AG09319 (cell line): ENCODE data around the gene TMEM94.

ENCODE experiments used
- DNase-seq: peaks from one replicate; pipeline ENCODE4 v3.0.0-alpha.2; 2010; ENCODE audit warnings: low read depth; ENCODE audit errors: extremely low read depth
- TF ChIP-seq, protein P1 (sequence below): IDR thresholded peaks from 2 replicates; pipeline ENCODE4 v1.5.1; 2011; ENCODE audit warnings: low read depth, mild to moderate bottlenecking, inconsistent platforms, low read length, moderate library complexity

Gene TMEM94

DNA sequence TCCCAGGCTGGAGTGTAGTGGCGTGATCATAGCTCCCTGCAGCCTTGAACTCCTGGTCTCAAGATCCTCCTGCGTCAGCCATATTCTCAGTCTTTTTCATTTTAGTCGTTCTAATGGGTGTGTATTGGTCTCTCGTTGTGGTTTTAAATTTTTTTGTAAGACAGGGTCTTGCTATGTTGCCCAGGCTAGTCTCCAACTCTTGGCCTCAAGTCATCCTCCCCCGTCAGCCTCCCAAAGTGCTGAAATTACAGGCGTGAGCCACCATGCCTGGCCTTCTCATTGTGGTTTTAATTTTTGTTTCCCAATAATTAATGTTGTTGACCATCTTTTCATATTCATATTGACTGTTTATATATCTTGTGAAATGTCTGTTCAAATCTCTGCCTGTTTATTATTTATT lies 8.6 kb downstream of the TMEM94 start:
- DNase-seq, result no peak
- TF ChIP-seq, protein P1, sequence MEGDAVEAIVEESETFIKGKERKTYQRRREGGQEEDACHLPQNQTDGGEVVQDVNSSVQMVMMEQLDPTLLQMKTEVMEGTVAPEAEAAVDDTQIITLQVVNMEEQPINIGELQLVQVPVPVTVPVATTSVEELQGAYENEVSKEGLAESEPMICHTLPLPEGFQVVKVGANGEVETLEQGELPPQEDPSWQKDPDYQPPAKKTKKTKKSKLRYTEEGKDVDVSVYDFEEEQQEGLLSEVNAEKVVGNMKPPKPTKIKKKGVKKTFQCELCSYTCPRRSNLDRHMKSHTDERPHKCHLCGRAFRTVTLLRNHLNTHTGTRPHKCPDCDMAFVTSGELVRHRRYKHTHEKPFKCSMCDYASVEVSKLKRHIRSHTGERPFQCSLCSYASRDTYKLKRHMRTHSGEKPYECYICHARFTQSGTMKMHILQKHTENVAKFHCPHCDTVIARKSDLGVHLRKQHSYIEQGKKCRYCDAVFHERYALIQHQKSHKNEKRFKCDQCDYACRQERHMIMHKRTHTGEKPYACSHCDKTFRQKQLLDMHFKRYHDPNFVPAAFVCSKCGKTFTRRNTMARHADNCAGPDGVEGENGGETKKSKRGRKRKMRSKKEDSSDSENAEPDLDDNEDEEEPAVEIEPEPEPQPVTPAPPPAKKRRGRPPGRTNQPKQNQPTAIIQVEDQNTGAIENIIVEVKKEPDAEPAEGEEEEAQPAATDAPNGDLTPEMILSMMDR, result no peak

DNA sequence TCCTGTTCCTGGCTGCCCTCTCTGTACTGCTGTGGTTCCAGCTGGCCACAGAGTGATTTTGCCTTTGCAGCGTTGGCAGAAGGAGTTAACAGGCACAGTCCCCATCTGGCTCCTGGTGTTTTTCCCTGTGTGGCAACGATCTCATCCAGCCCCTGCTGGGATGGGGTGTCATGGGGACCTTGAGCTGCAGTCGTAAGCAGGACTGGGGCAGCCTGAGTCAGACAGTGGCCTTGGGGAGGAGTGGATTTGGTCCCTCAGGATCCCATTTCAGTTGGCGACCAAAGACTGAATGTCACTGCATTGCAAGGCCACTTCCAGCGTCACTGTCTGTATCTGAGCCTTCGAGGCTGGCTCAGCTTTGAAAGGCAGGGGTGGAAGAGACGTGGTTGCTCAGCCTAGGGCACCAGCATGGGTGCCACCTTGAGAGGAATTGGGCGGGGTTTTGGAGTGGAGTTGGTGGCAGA lies 11.9 kb downstream of the TMEM94 start:
- TF ChIP-seq, protein P1, result no peak
- DNase-seq, result no peak

DNA sequence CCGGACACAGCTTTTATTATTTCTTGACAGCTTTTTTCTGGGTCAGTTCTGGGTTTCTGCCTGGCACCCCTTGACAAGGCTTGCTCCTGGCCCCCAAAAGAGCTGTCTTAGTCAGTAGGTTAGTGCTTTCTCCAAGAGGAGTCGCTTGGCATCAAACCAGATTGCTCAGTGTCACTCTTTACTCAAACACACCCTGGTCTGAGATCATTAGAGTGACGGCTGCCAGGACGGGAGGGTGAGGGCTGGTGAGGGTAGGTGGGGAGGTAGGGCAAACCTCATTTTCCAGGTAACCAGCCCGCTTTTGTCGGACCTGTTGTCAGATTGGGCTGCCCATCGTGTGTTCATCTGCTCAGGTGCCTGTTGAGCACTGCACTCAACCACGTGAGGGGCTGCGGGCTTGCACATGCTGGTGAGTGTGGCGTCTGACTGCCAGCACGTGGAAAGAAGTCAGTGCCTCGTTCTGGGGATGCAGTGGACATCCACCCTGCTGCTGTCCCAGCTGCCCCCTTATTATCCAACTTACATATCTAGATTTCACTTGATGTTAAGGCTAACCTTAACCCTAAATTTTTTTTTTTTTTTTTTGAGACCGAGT lies 12.4 kb downstream of the TMEM94 start:
- no peak for DNase-seq
- TF ChIP-seq, protein P1, result no peak

DNA sequence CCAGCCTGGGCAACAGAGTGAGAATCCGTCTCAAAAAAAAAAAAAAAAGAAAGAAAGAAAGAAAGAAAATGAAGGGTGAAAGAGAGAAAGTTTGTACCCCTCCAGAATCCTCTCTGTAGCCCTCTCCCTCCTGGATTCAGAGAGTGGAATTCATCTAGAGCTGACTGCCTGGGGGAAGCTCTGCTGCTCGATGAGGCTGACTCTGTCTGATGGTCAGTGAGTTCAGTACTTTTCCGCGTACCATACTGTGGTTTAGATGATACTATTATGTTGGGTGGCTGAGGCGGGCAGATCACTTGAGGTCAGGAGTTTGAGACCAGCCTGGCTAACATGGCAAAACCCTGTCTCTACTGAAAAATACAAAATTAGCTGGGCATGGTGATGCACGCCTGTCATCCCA lies 14.8 kb downstream of the TMEM94 start:
- DNase-seq, result no peak
- TF ChIP-seq, protein P1, result no peak

DNA sequence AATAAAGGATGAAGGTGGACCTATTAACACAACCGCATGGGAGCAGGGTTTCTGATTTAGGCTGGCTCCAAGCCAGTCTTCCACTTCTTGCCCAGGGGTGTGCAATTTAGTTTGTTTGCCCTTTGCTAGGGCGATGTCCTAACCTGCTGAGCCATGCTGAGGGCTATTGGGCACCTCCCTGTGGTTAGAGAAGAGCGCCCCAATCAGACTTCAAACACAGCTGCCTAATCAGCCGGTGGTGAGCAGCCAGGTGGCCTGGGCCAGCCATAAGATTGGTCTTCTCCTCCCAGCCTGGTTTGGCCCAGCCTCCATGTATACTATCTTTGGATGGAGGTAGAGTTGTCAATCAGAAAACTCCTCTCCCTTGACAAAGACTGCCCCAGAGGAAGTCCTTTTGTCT lies 15.7 kb downstream of the TMEM94 start:
- TF ChIP-seq, protein P1, result no peak
- DNase-seq, result no peak

DNA sequence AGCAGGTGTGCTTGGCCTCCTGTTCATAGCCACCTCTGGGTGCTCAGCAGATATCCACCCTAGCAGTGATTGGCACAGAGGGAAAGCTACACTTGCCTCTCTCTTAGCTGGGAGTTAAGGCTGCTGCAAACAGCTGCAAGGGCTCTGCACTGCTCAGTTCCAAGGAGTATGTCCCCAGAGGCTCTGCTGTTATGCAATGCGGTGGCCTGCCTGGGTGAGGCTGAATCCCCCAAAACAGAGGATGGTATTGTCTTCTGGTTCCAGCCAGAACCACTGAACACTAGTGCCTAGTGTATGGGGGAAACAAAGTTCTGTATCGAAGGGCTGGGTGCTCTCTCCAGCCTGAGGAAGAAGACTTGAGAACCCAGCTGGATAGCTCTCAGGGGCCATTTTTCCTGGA lies 16.8 kb downstream of the TMEM94 start:
- TF ChIP-seq, protein P1, result no peak
- DNase-seq, result no peak

DNA sequence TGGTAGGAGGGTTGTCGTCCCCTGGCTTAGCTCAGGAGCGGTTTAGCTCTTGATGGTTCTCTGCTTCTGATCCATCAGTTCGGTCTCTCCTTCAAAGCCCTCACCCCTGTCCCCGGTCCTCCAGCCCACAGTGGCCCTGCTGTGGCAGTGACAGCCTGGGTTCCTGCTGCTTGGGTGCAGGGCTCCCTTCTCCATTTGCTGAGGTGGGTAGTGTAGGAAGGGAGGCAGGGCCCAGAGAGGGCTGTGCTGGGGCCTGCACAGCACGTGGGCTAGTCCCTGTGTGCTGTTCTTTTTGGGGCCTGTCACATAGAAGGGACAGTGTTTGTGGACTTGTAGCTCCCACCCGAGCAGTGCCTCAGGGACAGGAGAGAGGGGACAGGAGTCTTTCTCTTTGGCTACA lies 18.3 kb downstream of the TMEM94 start:
- DNase-seq, result no peak
- TF ChIP-seq, protein P1, result no peak
